Measurements from ENCODE around the gene LRRC30. TPM values are rescaled to one million over a fixed set of nuclear protein-coding genes. Genes with fewer than 3 reads are reported as not detected.

The LRRC30 gene
- total and polyA plus RNA-seq, 2 of the 4 experiments (the other 2 are of a cell fraction) = not detected

DNA sequence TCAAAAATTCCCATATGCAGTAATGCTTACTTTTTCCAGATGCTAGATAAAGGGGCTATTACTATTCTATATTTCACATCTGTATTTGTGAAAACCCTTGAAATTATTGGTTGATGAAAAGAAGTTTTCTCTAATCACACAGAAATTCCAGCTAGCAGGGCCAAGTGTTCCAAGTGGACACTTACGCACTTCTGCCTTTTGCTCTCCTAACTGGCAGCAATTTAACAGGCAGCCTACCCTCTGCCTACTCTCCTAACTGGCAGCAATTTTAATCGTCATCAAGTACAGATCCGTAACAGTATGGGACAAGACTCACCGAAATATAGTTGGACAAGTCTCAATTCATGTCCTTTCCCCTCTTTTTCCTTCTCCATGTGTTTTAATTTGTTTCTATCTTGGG is 12.0 kb downstream of the LRRC30 start:
- intact Hi-C loops (cut with micrococcal nuclease) = no loop called here
- dilution Hi-C loops (cut with HindIII; ENCODE audit: low sequenced_read_pairs, unreplicated experiment) = no loop called here

More for the DNA sequence above, 12.0 kb downstream of the LRRC30 start:
- Histone ChIP-seq H3K4me3 (ENCODE audit: insufficient read depth, low read depth, low read length) (no peak overlapping the region), H3K27ac (ENCODE audit: insufficient read depth, low read length) (no peak overlapping the region), H3K4me1 (ENCODE audit: control insufficient read depth, insufficient read depth, low read length) (no peaks in the 10 kb centered on the region), H4K20me1 (ENCODE audit: insufficient read depth, low read length) (no peaks in the 10 kb centered on the region), H3K4ac (ENCODE audit: low read depth, low read length) (no peak overlapping the region), H3K79me1 (ENCODE audit: low read depth in 1 of 2, low read length in 2 of 2) (no peaks in the 10 kb centered on the region), H3K18ac (ENCODE audit: low read depth, low read length) (no peak overlapping the region), H4K8ac (ENCODE audit: low read depth in 2 of 2, low read length in 2 of 2) (no peak overlapping the region), H2AK9ac (replicated peaks; ENCODE audit: low read depth, low read length, poor library complexity) (no peak overlapping the region), H3K56ac (ENCODE audit: extremely low read depth, insufficient read depth, low read length) (no peak overlapping the region), H3K14ac (replicated peaks; ENCODE audit: low read depth, low read length) (no peak overlapping the region), H4K5ac (ENCODE audit: low read depth, low read length) (no peak overlapping the region), H2AFZ (replicated peaks; ENCODE audit: low read length, poor library complexity) (no peak overlapping the region), H2BK15ac (ENCODE audit: low read depth, low read length) (no peak overlapping the region), H2BK5ac (ENCODE audit: low read depth, low read length, poor library complexity, severe bottlenecking) (no peak overlapping the region), H4K91ac (ENCODE audit: insufficient read depth, low read depth, low read length) (no peak overlapping the region), H3K36me3 (ENCODE audit: control insufficient read depth, insufficient read depth, low read length) (no peaks in the 10 kb centered on the region), H3K4me2 (ENCODE audit: low read depth, low read length) (no peak overlapping the region), H3K27me3 (ENCODE audit: control insufficient read depth, insufficient read depth, low read length) (peaks cover 6% of the 10 kb centered on the region), H3K23ac (ENCODE audit: low read depth, low read length) (no peak overlapping the region), H3K9ac (ENCODE audit: low read depth, low read length) (no peak overlapping the region), H2BK120ac (ENCODE audit: low read depth, low read length) (no peak overlapping the region), H2BK20ac (ENCODE audit: low read depth, low read length) (no peak overlapping the region), H3K9me1 (ENCODE audit: insufficient read depth, low read length) (no peaks in the 10 kb centered on the region), H3K9me3 (ENCODE audit: control insufficient read depth, insufficient read depth, low read length) (no peaks in the 10 kb centered on the region), H2AK5ac (ENCODE audit: low read depth, low read length) (no peak overlapping the region)
- POLR2A ChIA-PET (ENCODE audit: unreplicated experiment) = no interaction called here
- CTCF ChIA-PET = no interaction called here
- no peak for DNase-seq
- no peak for ATAC-seq (ENCODE audit: low read depth)
- TF ChIP-seq, protein P1, sequence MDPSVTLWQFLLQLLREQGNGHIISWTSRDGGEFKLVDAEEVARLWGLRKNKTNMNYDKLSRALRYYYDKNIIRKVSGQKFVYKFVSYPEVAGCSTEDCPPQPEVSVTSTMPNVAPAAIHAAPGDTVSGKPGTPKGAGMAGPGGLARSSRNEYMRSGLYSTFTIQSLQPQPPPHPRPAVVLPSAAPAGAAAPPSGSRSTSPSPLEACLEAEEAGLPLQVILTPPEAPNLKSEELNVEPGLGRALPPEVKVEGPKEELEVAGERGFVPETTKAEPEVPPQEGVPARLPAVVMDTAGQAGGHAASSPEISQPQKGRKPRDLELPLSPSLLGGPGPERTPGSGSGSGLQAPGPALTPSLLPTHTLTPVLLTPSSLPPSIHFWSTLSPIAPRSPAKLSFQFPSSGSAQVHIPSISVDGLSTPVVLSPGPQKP (IDR thresholded peaks at IDR 0.05; ENCODE audit: borderline replicate concordance, low read depth, low read length) = no peak
- TF ChIP-seq FOS (IDR thresholded peaks at IDR 0.05; ENCODE audit: low read depth, low read length) (no peak), BHLHE40 (IDR thresholded peaks at IDR 0.05; ENCODE audit: low read depth, low read length) (no peak), CEBPB (IDR thresholded peaks at IDR 0.05; ENCODE audit: low read depth, low read length) (no peak), MAZ (IDR thresholded peaks at IDR 0.05; ENCODE audit: borderline replicate concordance, low read depth, low read length) (no peak), CHD1 (IDR thresholded peaks at IDR 0.05; ENCODE audit: low read depth, low read length) (no peak), MAFK (IDR thresholded peaks at IDR 0.05; ENCODE audit: low read depth, low read length) (no peak), MXI1 (IDR thresholded peaks at IDR 0.05; ENCODE audit: borderline replicate concordance, low read depth, low read length) (no peak), POLR2A (IDR thresholded peaks at IDR 0.05; ENCODE audit: low read depth, low read length) (no peak), RCOR1 (IDR thresholded peaks at IDR 0.05; ENCODE audit: insufficient replicate concordance, low read length) (no peak), NFE2L2 (IDR thresholded peaks at IDR 0.05; ENCODE audit: low read depth, low read length) (no peak)
- TF ChIP-seq, protein P2, sequence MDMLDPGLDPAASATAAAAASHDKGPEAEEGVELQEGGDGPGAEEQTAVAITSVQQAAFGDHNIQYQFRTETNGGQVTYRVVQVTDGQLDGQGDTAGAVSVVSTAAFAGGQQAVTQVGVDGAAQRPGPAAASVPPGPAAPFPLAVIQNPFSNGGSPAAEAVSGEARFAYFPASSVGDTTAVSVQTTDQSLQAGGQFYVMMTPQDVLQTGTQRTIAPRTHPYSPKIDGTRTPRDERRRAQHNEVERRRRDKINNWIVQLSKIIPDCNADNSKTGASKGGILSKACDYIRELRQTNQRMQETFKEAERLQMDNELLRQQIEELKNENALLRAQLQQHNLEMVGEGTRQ (IDR thresholded peaks at IDR 0.05; ENCODE audit: low read depth, low read length) = no peak
- WGBS, 2 experiments (ENCODE audit: extremely low coverage in 2 of 2, insufficient read length in 1 of 2) = 67% methylated on average over 1 of the region's 4 CpGs; no CpG with 5 or more reads in 1 of the 2 experiments
- in situ Hi-C loops (cut with MboI; ENCODE audit: low sequenced_read_pairs) = no loop called here
- no TSS peak for BruUV-seq (replicated peaks)

Measured in IMR-90 (cell line).